Measurements from ENCODE around the gene TUBB4B.
A peak's percentile ranks its signal among the peaks of the same experiment; 100 is the strongest.
"Not testable (repeated sequence)": the region's sequence is repeated elsewhere in the genome, so short reads cannot be mapped to it uniquely, and the experiment has no call there.

TUBB4B gene

DNA sequence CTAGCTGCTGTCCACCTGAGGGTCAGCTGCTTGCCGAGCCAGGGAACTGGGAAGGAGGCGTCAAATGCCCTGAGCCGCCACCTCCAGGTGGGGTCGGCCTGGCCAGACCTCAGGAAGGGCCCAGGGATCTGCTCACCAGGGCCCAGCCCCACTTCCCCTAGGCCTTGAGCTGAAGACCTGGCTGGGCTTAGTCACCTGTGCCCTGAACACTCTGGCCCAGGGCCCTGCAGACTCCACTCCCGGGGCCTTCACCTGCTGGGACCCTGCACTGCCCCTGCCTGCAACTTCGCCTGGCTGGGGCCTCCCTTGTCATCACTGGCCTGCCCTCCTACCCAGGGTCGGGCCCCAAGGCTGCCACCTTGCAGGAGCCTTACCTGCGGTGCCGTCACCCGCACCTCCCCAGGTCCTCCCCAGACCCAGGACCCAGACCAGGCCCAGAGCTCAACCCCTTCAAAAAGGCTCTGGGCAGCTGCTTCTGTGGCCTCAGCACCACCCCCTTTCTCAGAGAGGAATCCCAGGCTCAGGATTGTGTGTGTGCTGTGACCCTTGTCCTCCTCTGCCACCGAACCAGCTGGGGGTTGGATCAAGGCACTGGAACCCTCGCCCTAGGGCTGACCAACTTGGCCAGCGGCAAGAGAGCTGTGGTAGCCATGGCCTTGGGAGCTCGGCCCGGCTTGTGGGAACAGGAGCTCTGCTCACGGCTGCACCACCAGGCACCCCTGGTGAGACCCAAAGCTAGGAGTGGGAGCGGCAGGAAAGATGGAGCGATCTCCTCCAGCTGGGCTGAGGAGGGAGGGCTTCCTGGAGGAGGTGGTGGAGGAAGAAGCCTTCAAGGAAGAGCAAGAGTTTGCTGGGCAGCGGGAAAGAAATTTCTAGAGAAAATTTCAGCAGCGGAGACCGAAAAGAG is 12.9 kb downstream of the TUBB4B start:
- DNase-seq: no peak

DNA sequence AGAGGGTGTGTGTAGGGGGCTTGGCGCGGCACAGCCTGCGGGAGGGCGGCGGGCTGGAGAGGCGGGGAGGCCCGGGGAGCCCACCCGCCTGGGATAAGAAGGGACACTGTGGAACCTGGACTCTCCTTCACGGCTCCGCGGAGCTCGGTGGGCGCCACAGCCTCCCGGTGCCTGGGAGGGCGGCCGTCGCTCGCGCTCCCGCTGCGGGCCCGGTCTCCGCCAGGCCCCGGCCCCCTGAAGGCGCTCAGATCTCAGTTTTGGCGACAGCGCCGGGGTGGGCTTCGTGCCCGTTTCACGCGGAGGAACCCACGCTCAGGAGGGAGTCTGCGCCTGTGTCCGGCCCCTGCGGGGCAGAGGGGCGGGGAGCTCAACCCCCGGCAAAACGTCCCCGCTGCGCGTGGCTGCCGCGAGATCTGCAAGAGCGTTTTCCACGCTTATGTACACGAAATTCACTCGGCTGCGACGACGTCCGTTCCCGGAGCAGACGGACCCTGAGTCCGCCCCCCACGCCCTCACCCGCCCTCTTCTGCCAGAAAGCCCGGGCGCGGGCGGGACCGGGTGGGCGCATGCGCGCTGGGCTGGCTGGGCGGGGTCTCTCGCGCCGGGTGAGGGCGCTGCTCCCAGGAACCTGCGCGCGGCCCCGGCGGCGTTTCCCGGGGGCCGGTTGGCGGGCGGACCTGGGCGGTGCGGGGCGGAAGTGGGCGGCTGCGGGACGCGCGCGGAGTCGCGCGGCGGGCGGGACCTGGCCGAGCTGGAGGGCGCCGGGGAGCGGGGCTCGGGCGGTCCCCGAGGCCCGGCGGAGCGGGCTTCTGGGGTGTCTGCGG is 13.7 kb downstream of the TUBB4B start, which contains the start of gene NELFB:
NELFB (plus strand) TSS at position 704 of the 824 bp plus-strand sequence.
- peak; percentile 92 for DNase-seq

DNA sequence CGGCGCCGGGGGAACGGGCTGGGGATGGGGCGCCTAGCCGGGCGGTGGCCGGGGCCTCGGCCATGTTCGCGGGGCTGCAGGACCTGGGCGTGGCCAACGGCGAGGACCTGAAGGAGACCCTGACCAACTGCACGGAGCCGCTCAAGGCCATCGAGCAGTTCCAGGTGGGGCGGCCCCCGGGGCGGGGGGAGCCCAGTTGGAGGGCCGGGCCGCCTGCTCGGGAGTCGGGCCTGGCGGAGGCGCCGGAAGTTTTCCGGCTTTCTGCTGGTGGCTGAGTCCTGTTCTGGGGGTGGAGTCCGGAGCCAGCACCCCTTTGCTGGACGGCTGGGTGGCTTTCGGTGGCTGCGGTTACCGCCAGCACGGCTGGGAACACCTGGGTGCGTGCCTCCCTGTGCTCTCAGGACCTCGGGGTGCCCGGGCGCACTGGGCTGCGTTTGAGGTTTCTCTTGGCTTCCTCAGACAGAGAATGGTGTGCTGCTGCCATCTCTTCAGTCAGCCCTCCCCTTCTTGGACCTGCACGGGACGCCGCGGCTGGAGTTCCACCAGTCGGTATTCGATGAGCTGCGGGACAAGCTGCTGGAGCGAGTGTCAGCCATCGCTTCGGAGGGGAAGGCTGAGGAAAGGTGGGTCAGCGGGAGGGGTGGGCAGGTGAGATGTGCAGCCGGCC is 14.5 kb downstream of the TUBB4B start:
- DNase-seq: no peak

GRCh38 chr9:137256362-137256761 is 15.3 kb downstream of the TUBB4B start:
- DNase-seq: no peak

- DNase-seq: no peak
Observed at GRCh38 chr9:137256856-137257255, 15.8 kb downstream of the TUBB4B start.

- DNase-seq: not testable (repeated sequence)
Observed at GRCh38 chr9:137262173-137262908, 21.3 kb downstream of the TUBB4B start.

GRCh38 chr9:137262909-137263285 is 21.8 kb downstream of the TUBB4B start:
- no peak for DNase-seq

- DNase-seq: no peak
Observed at GRCh38 chr9:137263506-137263905, 22.4 kb downstream of the TUBB4B start.

DNA sequence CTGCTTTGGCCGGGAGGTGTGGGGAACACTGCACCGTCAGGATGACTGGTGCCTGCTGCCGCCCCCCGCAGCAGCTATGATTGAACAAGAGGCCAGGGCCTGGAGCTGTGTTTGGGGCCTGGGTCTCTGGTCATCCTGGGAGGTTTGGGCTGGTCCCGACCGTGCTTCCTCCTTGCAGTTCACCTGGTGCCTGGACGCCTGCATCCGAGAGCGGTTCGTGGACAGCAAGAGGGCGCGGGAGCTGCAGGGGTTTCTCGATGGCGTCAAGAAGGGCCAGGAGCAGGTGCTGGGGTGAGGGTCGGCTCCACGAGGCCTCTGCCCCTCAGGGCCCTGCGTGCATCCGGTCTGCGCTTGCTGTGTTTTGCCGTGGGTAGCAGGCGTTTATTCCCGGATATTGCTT is 23.0 kb downstream of the TUBB4B start:
- DNase-seq: no peak

GRCh38 chr9:137265496-137266161 is 24.5 kb downstream of the TUBB4B start:
- no peak for DNase-seq

DNA sequence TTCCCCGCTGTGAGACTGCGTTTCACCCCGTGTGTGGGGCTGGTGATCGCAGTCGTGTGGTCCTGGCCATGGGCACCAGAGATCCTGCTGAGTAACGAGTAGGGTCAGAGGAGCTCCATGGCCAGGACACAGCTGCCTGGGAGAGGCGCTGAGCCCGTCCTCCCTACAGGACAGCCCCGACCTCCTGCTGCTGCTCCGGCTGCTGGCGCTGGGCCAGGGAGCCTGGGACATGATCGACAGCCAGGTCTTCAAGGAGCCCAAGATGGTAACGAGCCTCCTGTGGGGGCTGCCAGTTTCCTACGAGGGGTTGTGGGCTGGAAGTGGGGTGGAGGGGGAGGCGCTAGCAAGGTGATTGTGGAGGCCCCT is 25.1 kb downstream of the TUBB4B start:
- DNase-seq: no peak

GRCh38 chr9:137266585-137267453 is 25.7 kb downstream of the TUBB4B start:
- DNase-seq: no peak

DNA sequence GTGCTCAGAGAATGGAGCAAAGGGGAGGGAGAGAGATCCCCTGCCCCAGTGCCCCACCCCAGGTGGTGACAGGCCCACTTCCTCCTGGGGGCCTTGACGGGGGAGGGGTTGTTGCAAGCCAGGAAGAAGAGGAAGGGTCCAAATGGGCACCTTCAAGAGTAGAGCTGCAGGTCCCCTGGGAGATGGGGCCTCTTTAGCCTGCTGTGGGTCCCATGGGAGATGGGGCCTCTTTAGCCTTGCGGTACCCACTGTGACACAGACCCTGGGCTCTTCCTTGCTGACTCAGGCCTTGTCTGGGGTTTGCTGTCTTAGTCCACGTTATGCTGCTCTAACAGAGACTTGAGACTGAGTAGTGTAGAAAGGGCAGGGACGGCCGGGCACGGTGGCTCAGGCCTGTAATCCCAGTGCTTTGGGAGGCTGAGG is 26.9 kb downstream of the TUBB4B start:
- no peak for DNase-seq

DNA sequence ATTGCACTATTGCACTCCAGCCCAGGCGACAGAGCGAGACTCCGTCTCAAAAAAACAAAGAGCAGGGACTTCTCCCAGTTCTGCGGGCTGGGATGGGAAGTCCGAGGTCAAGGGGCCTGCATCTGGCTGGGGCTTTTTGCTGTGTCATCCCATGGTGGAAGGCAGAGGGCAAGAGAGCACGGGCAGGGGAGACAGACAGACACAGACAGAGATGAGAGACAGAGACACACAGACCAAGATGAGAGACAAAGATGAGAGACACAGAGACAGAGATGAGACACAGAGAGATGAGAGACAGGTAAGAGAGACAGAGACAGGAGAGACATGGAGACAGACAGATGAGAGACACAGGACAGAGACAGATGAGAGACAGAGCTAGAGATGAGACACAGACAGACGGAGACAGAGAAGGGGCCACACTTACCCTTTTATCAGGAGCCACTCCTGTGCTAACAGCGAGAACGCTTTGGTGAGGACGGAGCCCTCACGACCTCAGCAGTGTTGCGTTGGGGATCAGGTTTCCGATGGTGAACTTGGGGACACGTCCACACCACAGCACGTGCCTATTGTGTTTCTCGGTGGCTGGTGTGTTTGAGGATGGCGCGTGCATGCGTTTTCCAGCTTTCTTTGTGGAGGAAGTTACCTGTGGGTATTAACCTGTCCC is 27.6 kb downstream of the TUBB4B start:
- no peak for DNase-seq

- DNase-seq: no peak
Observed at GRCh38 chr9:137269231-137269772, 28.2 kb downstream of the TUBB4B start.

DNA sequence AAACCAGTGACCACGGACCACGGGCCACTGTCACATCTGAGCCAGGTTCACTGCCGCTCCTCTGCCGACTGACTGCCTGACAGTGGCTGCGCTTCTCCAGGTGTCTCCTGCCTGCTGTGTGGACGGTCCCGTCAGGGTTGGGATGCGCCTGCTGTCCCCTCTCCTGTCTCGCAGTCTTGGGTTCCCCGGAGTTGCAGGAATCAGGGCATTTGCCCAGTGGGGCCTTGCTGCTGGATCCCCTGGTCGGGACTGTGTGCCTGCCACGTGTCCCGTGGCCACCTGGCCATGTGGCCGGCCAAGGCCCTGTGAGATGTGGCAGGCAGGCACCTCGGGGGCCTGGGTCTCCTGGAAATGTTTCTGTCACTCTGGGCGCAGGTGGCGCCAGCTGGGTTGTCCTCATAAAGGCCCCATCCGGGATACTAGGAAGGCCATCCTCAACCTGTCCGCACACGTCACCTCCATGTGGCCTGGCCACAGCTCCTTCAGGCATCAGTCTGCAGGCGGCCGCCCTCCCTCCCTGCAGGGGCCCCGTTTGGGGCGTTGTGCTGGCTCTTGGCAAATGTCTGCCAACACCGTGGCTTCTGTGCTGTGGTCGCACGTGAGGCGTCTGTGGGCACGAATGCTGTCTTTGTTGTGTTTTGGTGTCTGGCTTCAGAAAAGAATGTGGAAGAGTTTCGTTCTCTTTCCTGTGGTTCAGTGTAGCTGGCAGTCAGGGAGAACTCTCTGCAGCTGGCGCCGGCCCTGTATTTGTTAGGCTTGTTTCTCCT is 30.0 kb downstream of the TUBB4B start:
- DNase-seq: no peak

DNA sequence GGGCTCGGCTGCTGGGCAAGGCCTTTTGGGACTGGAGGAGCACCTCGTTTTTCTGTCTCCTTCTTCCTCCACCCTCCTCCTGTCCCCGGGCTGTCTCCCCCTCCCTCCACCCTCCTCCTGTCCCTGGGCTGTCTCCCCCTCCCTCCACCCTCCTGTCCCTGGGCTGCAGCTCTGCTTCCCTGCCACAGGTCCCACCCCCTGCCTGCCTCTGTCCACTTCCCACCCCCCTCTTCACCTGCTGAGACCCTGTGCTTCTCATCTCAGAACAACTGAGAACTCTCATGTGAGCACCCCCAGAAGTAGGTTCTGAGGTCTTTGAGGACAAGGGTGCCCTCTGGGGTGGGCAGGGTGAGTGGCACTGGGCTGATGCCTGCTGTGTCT is 30.6 kb downstream of the TUBB4B start:
- no peak for DNase-seq

GRCh38 chr9:137272241-137273094 is 31.4 kb downstream of the TUBB4B start:
- no peak for DNase-seq

Measured in CD4-positive, alpha-beta T cell treated with Interleukin-15 for 1 hour (primary cell).